IPS-18c (cell line): ENCODE measurements around the gene METTL24.

Experiments used
- H3K4me3 ChIP-seq: 2 replicates; pipeline ENCODE4 v1.7.0; 2013; ENCODE audit warnings: low read depth, mild to moderate bottlenecking, low read length, moderate library complexity; ENCODE audit not compliant: insufficient read depth
- H3K9me3 ChIP-seq: one replicate; pipeline ENCODE4 v1.6.1; 2013; ENCODE audit warnings: mild to moderate bottlenecking, low read length, moderate library complexity; ENCODE audit not compliant: control insufficient read depth, insufficient read depth

Gene METTL24

GRCh38 chr6:110348961-110349690 lies 9.0 kb downstream of the METTL24 start:
- Histone ChIP-seq H3K9me3 (no peaks in the 10 kb centered on the region), H3K4me3 (no peak overlapping the region)

- Histone ChIP-seq H3K9me3 (no peaks in the 10 kb centered on the region), H3K4me3 (no peak overlapping the region)
These were observed 13.1 kb downstream of the METTL24 start for GRCh38 chr6:110345025-110345424.

- H3K9me3 ChIP-seq = no peaks in the 10 kb centered on the region
- no peak overlapping the region for H3K4me3 ChIP-seq
These were observed 15.4 kb downstream of the METTL24 start for GRCh38 chr6:110342759-110343158.

- H3K9me3 ChIP-seq = no peaks in the 10 kb centered on the region
These were observed 16.2 kb downstream of the METTL24 start for GRCh38 chr6:110341663-110342596.

GRCh38 chr6:110341067-110341466 lies 17.1 kb downstream of the METTL24 start:
- Histone ChIP-seq H3K9me3 (no peaks in the 10 kb centered on the region), H3K4me3 (no peak overlapping the region)

More at GRCh38 chr6:110341663-110342596, 16.2 kb downstream of the METTL24 start:
- no peak overlapping the region for H3K4me3 ChIP-seq

- Histone ChIP-seq H3K9me3 (no peaks in the 10 kb centered on the region), H3K4me3 (no peak overlapping the region)
These were observed 17.7 kb downstream of the METTL24 start for GRCh38 chr6:110340392-110340965.

- Histone ChIP-seq H3K9me3 (no peaks in the 10 kb centered on the region), H3K4me3 (no peak overlapping the region)
These were observed 19.2 kb downstream of the METTL24 start for GRCh38 chr6:110338820-110339470.

- no peak overlapping the region for H3K4me3 ChIP-seq
- H3K9me3 ChIP-seq = no peaks in the 10 kb centered on the region
These were observed 20.7 kb downstream of the METTL24 start for GRCh38 chr6:110337486-110337885.

- H3K9me3 ChIP-seq = no peaks in the 10 kb centered on the region
- H3K4me3 ChIP-seq = no peak overlapping the region
These were observed 23.5 kb downstream of the METTL24 start for GRCh38 chr6:110334423-110335180.

GRCh38 chr6:110332281-110332680 lies 25.9 kb downstream of the METTL24 start:
- H3K9me3 ChIP-seq = no peaks in the 10 kb centered on the region
- H3K4me3 ChIP-seq = no peak overlapping the region

- no peak overlapping the region for H3K4me3 ChIP-seq
- H3K9me3 ChIP-seq = no peaks in the 10 kb centered on the region
These were observed 26.3 kb downstream of the METTL24 start for GRCh38 chr6:110331816-110332215.

GRCh38 chr6:110331390-110331789 lies 26.8 kb downstream of the METTL24 start:
- Histone ChIP-seq H3K9me3 (no peaks in the 10 kb centered on the region), H3K4me3 (no peak overlapping the region)

- Histone ChIP-seq H3K9me3 (no peaks in the 10 kb centered on the region), H3K4me3 (no peak overlapping the region)
These were observed 28.3 kb downstream of the METTL24 start for GRCh38 chr6:110329714-110330436.

- no peaks in the 10 kb centered on the region for H3K9me3 ChIP-seq
- no peak overlapping the region for H3K4me3 ChIP-seq
These were observed 28.8 kb downstream of the METTL24 start for GRCh38 chr6:110329348-110329713.

GRCh38 chr6:110328259-110328658 lies 29.9 kb downstream of the METTL24 start:
- Histone ChIP-seq H3K4me3 (no peak overlapping the region), H3K9me3 (no peaks in the 10 kb centered on the region)

GRCh38 chr6:110327391-110327790 lies 30.8 kb downstream of the METTL24 start:
- no peak overlapping the region for H3K4me3 ChIP-seq
- H3K9me3 ChIP-seq = no peaks in the 10 kb centered on the region
